NT2/D1 (cell line): ENCODE measurements around the gene BRPF3.

ENCODE experiments used
- YY1 ChIP-seq: IDR thresholded peaks from 2 replicates; pipeline ENCODE4 v1.6.1; 2011; ENCODE audit not compliant: insufficient read length, insufficient read depth
- ZNF274 ChIP-seq: IDR thresholded peaks from 2 replicates; pipeline ENCODE4 v1.6.1; 2011; ENCODE audit warnings: mild to moderate bottlenecking, low read depth, low read length

DNA sequence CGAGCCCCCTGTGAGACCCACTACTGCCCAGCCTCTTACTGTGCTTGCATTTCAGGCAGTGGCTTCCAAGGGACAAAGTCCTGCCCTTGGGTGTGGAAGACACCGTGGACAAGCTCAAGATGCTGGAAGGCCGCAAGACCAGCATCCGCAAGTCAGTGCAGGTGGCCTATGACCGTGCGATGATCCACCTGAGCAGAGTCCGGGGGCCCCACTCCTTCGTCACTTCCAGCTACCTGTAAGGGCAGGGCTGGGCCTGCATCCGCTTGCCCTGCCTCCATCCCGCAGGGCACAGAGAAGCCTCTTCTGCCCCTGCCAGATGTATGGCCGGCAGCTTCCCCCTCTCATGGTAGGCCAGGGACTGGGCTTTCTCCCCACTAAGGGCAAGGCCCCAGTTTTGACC is 33.8 kb downstream of the BRPF3 start:
- TF ChIP-seq YY1 (no peak), ZNF274 (no peak)
